IMR-90 (cell line): Measurements from ENCODE around the gene ZNF430.

Source experiments
- POLR2A ChIP-seq: IDR thresholded peaks from 2 replicates; pipeline ENCODE4 v1.6.1; 2012; ENCODE audit warnings: mild to moderate bottlenecking, low read depth, low read length
- RFX5 ChIP-seq: IDR thresholded peaks from 2 replicates; pipeline ENCODE4 v1.8.0; 2012; ENCODE audit warnings: low read depth, mild to moderate bottlenecking, low read length, moderate library complexity
- TF ChIP-seq, protein P1 (sequence below): conservative IDR thresholded peaks from 2 replicates; pipeline ENCODE4 v1.5.1; 2012; ENCODE audit warnings: mild to moderate bottlenecking, low read depth, low read length, improper control_type of control experiment

DNA sequence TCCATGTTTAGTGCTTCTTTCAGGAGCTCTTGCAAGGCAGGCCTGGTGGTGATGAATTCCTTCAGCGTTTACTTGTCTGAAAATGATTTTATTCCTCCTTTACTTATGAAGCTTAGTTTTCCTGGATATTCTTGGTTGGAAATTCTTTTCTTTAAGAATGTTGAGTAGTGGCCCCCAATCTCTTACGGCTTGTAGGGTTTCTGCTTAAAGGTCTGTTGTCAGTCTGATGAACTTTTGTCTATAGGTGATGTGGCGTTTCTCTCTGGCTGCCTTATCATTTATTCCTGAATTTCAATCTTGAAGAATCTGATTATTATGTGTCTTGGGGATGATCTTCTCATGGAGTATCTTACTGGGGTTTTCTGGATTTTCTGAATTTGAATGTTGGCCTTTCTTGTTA is 26.0 kb downstream of the ZNF430 start:
- no peak for TF ChIP-seq RFX5
- TF ChIP-seq, protein P1, sequence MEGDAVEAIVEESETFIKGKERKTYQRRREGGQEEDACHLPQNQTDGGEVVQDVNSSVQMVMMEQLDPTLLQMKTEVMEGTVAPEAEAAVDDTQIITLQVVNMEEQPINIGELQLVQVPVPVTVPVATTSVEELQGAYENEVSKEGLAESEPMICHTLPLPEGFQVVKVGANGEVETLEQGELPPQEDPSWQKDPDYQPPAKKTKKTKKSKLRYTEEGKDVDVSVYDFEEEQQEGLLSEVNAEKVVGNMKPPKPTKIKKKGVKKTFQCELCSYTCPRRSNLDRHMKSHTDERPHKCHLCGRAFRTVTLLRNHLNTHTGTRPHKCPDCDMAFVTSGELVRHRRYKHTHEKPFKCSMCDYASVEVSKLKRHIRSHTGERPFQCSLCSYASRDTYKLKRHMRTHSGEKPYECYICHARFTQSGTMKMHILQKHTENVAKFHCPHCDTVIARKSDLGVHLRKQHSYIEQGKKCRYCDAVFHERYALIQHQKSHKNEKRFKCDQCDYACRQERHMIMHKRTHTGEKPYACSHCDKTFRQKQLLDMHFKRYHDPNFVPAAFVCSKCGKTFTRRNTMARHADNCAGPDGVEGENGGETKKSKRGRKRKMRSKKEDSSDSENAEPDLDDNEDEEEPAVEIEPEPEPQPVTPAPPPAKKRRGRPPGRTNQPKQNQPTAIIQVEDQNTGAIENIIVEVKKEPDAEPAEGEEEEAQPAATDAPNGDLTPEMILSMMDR = no peak
- no peak for TF ChIP-seq POLR2A
